K562 (cell line): ENCODE results near the gene MPIG6B. TPM values are rescaled to one million over a fixed set of nuclear protein-coding genes. Genes with fewer than 3 reads are reported as not detected.

Experiments used
- ATAC-seq: fragments of 200-7000 bp; cut with Tn5 transposase; 3 replicates; pipeline ENCODE4 v1.9.1; 2020; ENCODE audit warnings: moderate library complexity
- BruUV-seq: library from RNA; stranded (reverse); fragments of 400-500 nt; replicated peaks from 2 replicates; lab custom pipeline; 2021; lab: Mats Ljungman, UMichigan
- CTCF ChIA-PET: fragments of 300-600 bp; formaldehyde crosslinking; extraction: SDS; loops from one replicate; lab custom pipeline; 2021; ENCODE audit warnings: low intra/inter-chr PET ratio; lab: Yijun Ruan, JAX
- POLR2A ChIA-PET: fragments of 300-600, 350-650 bp; sonication (Branson Sonifier 250); formaldehyde crosslinking; extraction: SDS; loops from one replicate; lab custom pipeline; 2021; ENCODE audit warnings: antibody characterized with exemption, inconsistent platforms; lab: Yijun Ruan, JAX
- DNase-seq, 4 experiments: peaks; one replicate each; pipeline versions ENCODE4 v3.0.0 to v3.0.0-alpha.2; 2011 to 2018; ENCODE audit warnings: low spot score in 3 of 4, mixed read lengths in 3 of 4; ENCODE audit errors: extremely low read depth in 1 of 4
- FAIRE-seq: peaks from 2 replicates; lab custom pipeline; 2011; peaks lifted over from hg19 to GRCh38; lab: Jason Lieb, UNC
- H2AFZ ChIP-seq: 2 replicates; pipeline ENCODE4 v1.6.0; 2011; ENCODE audit warnings: low read depth, low read length, control low read depth, inconsistent platforms
- H3K27ac ChIP-seq: fragments of 200-600 bp; 3 replicates; pipeline ENCODE4 v1.8.0; 2011; ENCODE audit warnings: low read depth, mild to moderate bottlenecking, control low read depth, inconsistent platforms, low read length, moderate library complexity, mixed read lengths; ENCODE audit errors: extremely low read depth
- H3K27me3 ChIP-seq, 2 experiments: fragments of 300-600 bp in 1 of 2; 2 replicates in 1 of 2; 3 replicates in 1 of 2; pipeline versions ENCODE4 v1.6.0 to v1.8.0; 2011; ENCODE audit warnings: inconsistent platforms in 2 of 2, low read length in 2 of 2, mild to moderate bottlenecking in 1 of 2, mixed read lengths in 1 of 2, moderate library complexity in 1 of 2; ENCODE audit not compliant: control insufficient read depth in 2 of 2, insufficient read depth in 2 of 2
- H3K36me3 ChIP-seq: fragments of 300-600 bp; 3 replicates; pipeline ENCODE4 v1.8.0; 2011; ENCODE audit warnings: mild to moderate bottlenecking, low read length, inconsistent platforms; ENCODE audit not compliant: control insufficient read depth, insufficient read depth
- H3K4me1 ChIP-seq, 2 experiments: fragments of 200-600 bp in 1 of 2; replicated peaks in 1 of 2; 2 replicates in 1 of 2; 3 replicates in 1 of 2; pipeline versions ENCODE4 v1.5.1 to v1.8.0; 2011; ENCODE audit warnings: inconsistent platforms in 2 of 2, low read length in 2 of 2, mild to moderate bottlenecking in 1 of 2, mixed read lengths in 1 of 2, moderate library complexity in 1 of 2; ENCODE audit not compliant: control insufficient read depth in 2 of 2, insufficient read depth in 2 of 2
- H3K4me2 ChIP-seq: 2 replicates; pipeline ENCODE4 v1.6.1; 2011; ENCODE audit warnings: low read length, control low read depth, inconsistent platforms, mixed read lengths; ENCODE audit not compliant: insufficient read depth
- H3K4me3 ChIP-seq: fragments of 200-600 bp; sonication (generic), shearing (Covaris generic); 2 replicates; pipeline ENCODE4 v1.5.1; 2016; ENCODE audit warnings: control low read depth, inconsistent platforms
- H3K79me2 ChIP-seq: fragments of 200-600 bp; 3 replicates; pipeline ENCODE4 v1.8.0; 2011; ENCODE audit warnings: low read length, inconsistent platforms; ENCODE audit not compliant: control insufficient read depth, insufficient read depth
- H3K9ac ChIP-seq, 2 experiments: 2 replicates each; pipeline versions ENCODE4 v1.6.0 to v1.6.1; 2011; ENCODE audit warnings: low read depth in 2 of 2, low read length in 2 of 2, control low read depth in 1 of 2, inconsistent platforms in 1 of 2, mild to moderate bottlenecking in 1 of 2, mixed read lengths in 1 of 2; ENCODE audit not compliant: insufficient read depth in 1 of 2
- H3K9me1 ChIP-seq: one replicate; pipeline ENCODE4 v1.6.0; 2011; ENCODE audit warnings: inconsistent platforms, mild to moderate bottlenecking, low read length, moderate library complexity; ENCODE audit not compliant: control insufficient read depth, insufficient read depth
- H3K9me3 ChIP-seq: replicated peaks from 2 replicates; pipeline ENCODE4 v1.5.1; 2011; ENCODE audit warnings: low read depth, low read length, inconsistent platforms; ENCODE audit not compliant: control insufficient read depth, insufficient read depth
- H4K20me1 ChIP-seq: replicated peaks from 2 replicates; pipeline ENCODE4 v1.6.1; 2011; ENCODE audit warnings: low read length, inconsistent platforms, mixed read lengths; ENCODE audit not compliant: control insufficient read depth, insufficient read depth
- PCBP1 ChIP-seq: fragments of 200-400 bp; formaldehyde crosslinking; IDR thresholded peaks from 2 replicates; pipeline ENCODE4 v1.6.1; 2018; ENCODE audit warnings: mild to moderate bottlenecking, low read depth, low read length; ENCODE audit not compliant: poor library complexity, severe bottlenecking
- SIRT6 ChIP-seq: IDR thresholded peaks from one replicate; pipeline ENCODE4 v1.6.1; 2012; ENCODE audit warnings: low read depth, mild to moderate bottlenecking, control low read depth, inconsistent platforms, low read length, moderate library complexity
- TEAD1 ChIP-seq, 2 experiments: fragments of 450-650 bp in 1 of 2; sonication (generic) in 1 of 2; formaldehyde crosslinking; IDR thresholded peaks; 2 replicates each; pipeline versions ENCODE4 v1.4.0 to v1.8.0; 2020 to 2022; ENCODE audit warnings: mild to moderate bottlenecking in 2 of 2, missing genetic modification reagents in 1 of 2
- TOE1 ChIP-seq, 2 experiments: fragments of 450-650 bp in 1 of 2; sonication (generic) in 1 of 2; formaldehyde crosslinking in 1 of 2; IDR thresholded peaks; 2 replicates each; pipeline versions ENCODE4 v1.7.1 to v1.8.0; 2016 to 2022; ENCODE audit warnings: borderline replicate concordance in 2 of 2, mild to moderate bottlenecking in 2 of 2, antibody characterized with exemption in 1 of 2, inconsistent platforms in 1 of 2, low read depth in 1 of 2, missing genetic modification reagents in 1 of 2, moderate library complexity in 1 of 2
- YY1 ChIP-seq, 3 experiments: IDR thresholded peaks; 2 replicates each; pipeline ENCODE4 v1.6.1; 2011; ENCODE audit warnings: low read length in 2 of 3, mild to moderate bottlenecking in 2 of 3, moderate library complexity in 2 of 3, borderline replicate concordance in 1 of 3, control low read depth in 1 of 3, low read depth in 1 of 3; ENCODE audit not compliant: insufficient read depth in 3 of 3, insufficient replicate concordance in 2 of 3, control insufficient read depth in 1 of 3, insufficient read length in 1 of 3; ENCODE audit errors: extremely low read depth in 1 of 3
- WGBS: fragments of 100-300 bp; shearing (Covaris generic); methylation state at CpG from one replicate; pipeline ENCODE4 v1.1.6; 2016; ENCODE audit warnings: low coverage, mixed read lengths; ENCODE audit not compliant: insufficient coverage; ENCODE audit errors: missing lambda C conversion rate; 5-methylcytosine and 5-hydroxymethylcytosine counted together
- in situ Hi-C: fragments of 300-500 bp; cut with MboI; formaldehyde crosslinking; loops from 4 replicates; pipeline ENCODE4 v1.15.0; 2018; ENCODE audit warnings: inconsistent platforms, mixed read lengths
- intact Hi-C: fragments of 100-400 bp; cut with micrococcal nuclease; formaldehyde crosslinking; loops from 2 replicates; pipeline ENCODE4 v1.14.2; 2022
- polyA plus RNA-seq, 8 experiments: library from polyadenylated mRNA; depleted of rRNA in 4 of 8; stranded (reverse) in 5 of 8; unstranded in 3 of 8; fragments of >200 nt; fragmentation: Nextera tagmentation in 2 of 8; fragmentation: Illumina TruSeq in 1 of 8; extraction: Ambion mirVana in 2 of 8; extraction: Trizol in 1 of 8; gene quantifications; 2 replicates each; pipeline versions ENCODE4 v1.2.1 to v1.2.3, GENCODE V29; 2011 to 2014; ENCODE audit warnings: inconsistent platforms in 1 of 8, missing spikeins in 1 of 8
- total RNA-seq, 7 experiments: library from RNA; depleted of rRNA in 6 of 7; stranded (reverse); fragments of >200 nt in 6 of 7; fragmentation: Illumina TruSeq in 2 of 7; extraction: Trizol in 2 of 7; gene quantifications; 2 replicates each; pipeline versions ENCODE4 v1.2.1 to v1.2.3, GENCODE V29; 2011 to 2021; ENCODE audit warnings: low replicate concordance in 1 of 7
- TF ChIP-seq, protein P1 (sequence below): sonication (generic); formaldehyde crosslinking; IDR thresholded peaks from 2 replicates; pipeline ENCODE4 v1.8.0; 2022; ENCODE audit warnings: missing genetic modification reagents, mild to moderate bottlenecking, moderate library complexity, borderline replicate concordance
- TF ChIP-seq, protein P2 (sequence below): sonication (generic); formaldehyde crosslinking; IDR thresholded peaks from 2 replicates; pipeline ENCODE4 v1.4.0; 2020; ENCODE audit warnings: mild to moderate bottlenecking, missing genetic modification reagents
- TF ChIP-seq, protein P3 (sequence below), 2 experiments: fragments of 450-650 bp; IDR thresholded peaks; 2 replicates each; pipeline ENCODE4 v1.6.1; 2016

The MPIG6B gene
- total and polyA plus RNA-seq, 9 of the 15 experiments (the other 6 are each of a cell fraction or from before 2014, with no cell fraction given), result 0.11 to 1.2 (median 0.28) TPM; not detected in 1

DNA sequence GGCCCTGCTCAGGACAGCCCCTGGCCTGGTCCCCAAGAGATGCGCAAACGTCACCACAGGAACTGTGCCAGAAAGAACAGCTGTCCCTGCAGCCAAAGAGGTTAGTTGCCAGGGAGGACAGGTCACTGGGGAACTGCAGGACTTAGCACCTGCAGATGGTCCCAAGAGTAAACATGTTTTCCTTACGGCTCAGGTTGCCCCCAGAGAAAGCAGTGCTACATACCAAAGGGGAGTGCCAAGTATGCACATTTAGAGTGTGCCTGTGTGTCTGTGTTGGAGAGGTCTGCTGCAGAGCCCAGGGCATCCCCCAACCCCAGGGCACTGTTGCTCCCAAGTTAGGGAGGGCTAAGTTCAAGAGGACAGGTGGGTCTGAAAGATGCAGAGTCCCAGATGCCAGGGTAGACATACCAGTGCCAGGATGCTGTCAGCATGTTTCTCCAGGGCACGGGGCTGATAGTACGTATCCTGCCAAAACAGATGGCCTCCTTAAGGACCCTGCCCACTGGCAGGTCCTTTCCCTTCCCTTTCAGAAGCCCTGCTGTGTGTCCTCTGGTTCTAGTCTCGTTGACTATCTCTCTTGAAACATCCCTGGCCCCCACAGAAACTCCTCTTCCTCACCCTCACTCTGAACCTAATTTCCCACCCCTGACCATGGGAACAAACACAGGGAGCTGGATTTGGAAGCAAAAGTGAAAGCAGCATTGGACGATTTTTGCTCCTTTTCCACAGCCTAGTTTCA is 21.3 kb upstream of the MPIG6B start:
- H3K36me3 ChIP-seq, result peaks cover 46% of the 10 kb centered on the region
- peak overlapping the region; percentile 93 to 96 for H3K9ac ChIP-seq
- peak overlapping the region; percentile 93 for H3K27ac ChIP-seq
- 42% methylated on average over 7 of the region's 7 CpGs for WGBS
- intact Hi-C loops, result loop anchor here (2.0 kb wide), 1 partner anchor 37 kb away; the partner anchor contains the start of gene GPANK1
- no peaks in the 10 kb centered on the region for H3K9me3 ChIP-seq
- no peaks in the 10 kb centered on the region; the same call in 1 of the 2 replicates for H4K20me1 ChIP-seq
- H3K4me3 ChIP-seq, result peak overlapping the region; percentile 68
- ATAC-seq (no peak), DNase-seq (no peak), FAIRE-seq (no peak)
- peaks cover 54% of the 10 kb centered on the region for H3K79me2 ChIP-seq
- H3K27me3 ChIP-seq, result no peaks in the 10 kb centered on the region
- CTCF ChIA-PET, result interaction anchor here (1.2 kb wide), 1 partner anchor 12 kb away, joined by 3 read pairs; no protein-coding TSS in a partner anchor
- H3K9me1 ChIP-seq, result peaks cover 5% of the 10 kb centered on the region
- POLR2A ChIA-PET, result interaction anchor here (0.7 to 9.7 kb wide), 16 partner anchors 10 to 137 kb away, joined by 3 to 158 read pairs (median 10); partner anchors contain the start of genes CSNK2B, GPANK1, LY6G6C and LY6G6D
- peaks cover 22 to 30% of the 10 kb centered on the region in 2 experiments for H3K4me1 ChIP-seq
- H2AFZ ChIP-seq, result peak overlapping the region; percentile 91
- TSS peak; percentile 60 for BruUV-seq
- in situ Hi-C loops, result no loop called here
- H3K4me2 ChIP-seq, result peak overlapping the region; percentile 87
- TF ChIP-seq, protein P1, sequence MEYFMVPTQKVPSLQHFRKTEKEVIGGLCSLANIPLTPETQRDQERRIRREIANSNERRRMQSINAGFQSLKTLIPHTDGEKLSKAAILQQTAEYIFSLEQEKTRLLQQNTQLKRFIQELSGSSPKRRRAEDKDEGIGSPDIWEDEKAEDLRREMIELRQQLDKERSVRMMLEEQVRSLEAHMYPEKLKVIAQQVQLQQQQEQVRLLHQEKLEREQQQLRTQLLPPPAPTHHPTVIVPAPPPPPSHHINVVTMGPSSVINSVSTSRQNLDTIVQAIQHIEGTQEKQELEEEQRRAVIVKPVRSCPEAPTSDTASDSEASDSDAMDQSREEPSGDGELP (CRISPR knock-in tag), result peak; percentile 82; the same call in 1 of the 2 replicates
- TF ChIP-seq, protein P2, sequence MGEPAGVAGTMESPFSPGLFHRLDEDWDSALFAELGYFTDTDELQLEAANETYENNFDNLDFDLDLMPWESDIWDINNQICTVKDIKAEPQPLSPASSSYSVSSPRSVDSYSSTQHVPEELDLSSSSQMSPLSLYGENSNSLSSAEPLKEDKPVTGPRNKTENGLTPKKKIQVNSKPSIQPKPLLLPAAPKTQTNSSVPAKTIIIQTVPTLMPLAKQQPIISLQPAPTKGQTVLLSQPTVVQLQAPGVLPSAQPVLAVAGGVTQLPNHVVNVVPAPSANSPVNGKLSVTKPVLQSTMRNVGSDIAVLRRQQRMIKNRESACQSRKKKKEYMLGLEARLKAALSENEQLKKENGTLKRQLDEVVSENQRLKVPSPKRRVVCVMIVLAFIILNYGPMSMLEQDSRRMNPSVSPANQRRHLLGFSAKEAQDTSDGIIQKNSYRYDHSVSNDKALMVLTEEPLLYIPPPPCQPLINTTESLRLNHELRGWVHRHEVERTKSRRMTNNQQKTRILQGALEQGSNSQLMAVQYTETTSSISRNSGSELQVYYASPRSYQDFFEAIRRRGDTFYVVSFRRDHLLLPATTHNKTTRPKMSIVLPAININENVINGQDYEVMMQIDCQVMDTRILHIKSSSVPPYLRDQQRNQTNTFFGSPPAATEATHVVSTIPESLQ (CRISPR knock-in tag), result 0 out of 2 replicates have a peak, but pooled peaks have one; percentile 57
- TF ChIP-seq SIRT6 (no peak), YY1 (IDR thresholded peaks at IDR 0.05; ENCODE audit: borderline replicate concordance in 1 of 3, control insufficient read depth in 1 of 3, extremely low read depth in 1 of 3, insufficient read depth in 3 of 3, insufficient read length in 1 of 3, insufficient replicate concordance in 2 of 3, low read depth in 1 of 3, low read length in 2 of 3) (peak in 1 of 3 experiments; percentile 8), PCBP1 (no peak), TEAD1 (CRISPR knock-in tag; IDR thresholded peaks at IDR 0.05) (peak in 1 of 2 experiments; percentile 66; a peak in 1 of 4 replicates), TOE1 (IDR thresholded peaks at IDR 0.05; ENCODE audit: borderline replicate concordance) (no peak), TOE1 (CRISPR knock-in tag; IDR thresholded peaks at IDR 0.05; ENCODE audit: borderline replicate concordance, low read depth) (peak; percentile 58; the same call in 1 of the 2 replicates)
- TF ChIP-seq, protein P3, sequence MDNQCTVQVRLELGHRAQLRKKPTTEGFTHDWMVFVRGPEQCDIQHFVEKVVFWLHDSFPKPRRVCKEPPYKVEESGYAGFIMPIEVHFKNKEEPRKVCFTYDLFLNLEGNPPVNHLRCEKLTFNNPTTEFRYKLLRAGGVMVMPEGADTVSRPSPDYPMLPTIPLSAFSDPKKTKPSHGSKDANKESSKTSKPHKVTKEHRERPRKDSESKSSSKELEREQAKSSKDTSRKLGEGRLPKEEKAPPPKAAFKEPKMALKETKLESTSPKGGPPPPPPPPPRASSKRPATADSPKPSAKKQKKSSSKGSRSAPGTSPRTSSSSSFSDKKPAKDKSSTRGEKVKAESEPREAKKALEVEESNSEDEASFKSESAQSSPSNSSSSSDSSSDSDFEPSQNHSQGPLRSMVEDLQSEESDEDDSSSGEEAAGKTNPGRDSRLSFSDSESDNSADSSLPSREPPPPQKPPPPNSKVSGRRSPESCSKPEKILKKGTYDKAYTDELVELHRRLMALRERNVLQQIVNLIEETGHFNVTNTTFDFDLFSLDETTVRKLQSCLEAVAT (IDR thresholded peaks at IDR 0.05), result no peak
